HEK293 (cell line): ENCODE measurements around the gene NTSR1.

Experiments used
- SCRT2 ChIP-seq: fragments of 450-650 bp; formaldehyde crosslinking; IDR thresholded peaks from 2 replicates; pipeline ENCODE4 v1.5.1; 2016; ENCODE audit warnings: missing biosample characterization, missing genetic modification characterization
- SETDB1 ChIP-seq: IDR thresholded peaks from one replicate; pipeline ENCODE4 v1.6.1; 2017; ENCODE audit warnings: mild to moderate bottlenecking, low read length, moderate library complexity, mixed read lengths; ENCODE audit not compliant: insufficient read length
- SP2 ChIP-seq: fragments of 450-650 bp; formaldehyde crosslinking; IDR thresholded peaks from 2 replicates; pipeline ENCODE4 v1.5.1; 2016; ENCODE audit warnings: missing biosample characterization, missing genetic modification characterization
- ZBTB21 ChIP-seq: fragments of 450-650 bp; formaldehyde crosslinking; IDR thresholded peaks from 2 replicates; pipeline ENCODE4 v1.5.1; 2017; ENCODE audit warnings: missing biosample characterization, missing genetic modification characterization
- ZNF202 ChIP-seq: fragments of 450-650 bp; formaldehyde crosslinking; IDR thresholded peaks from 2 replicates; pipeline ENCODE4 v1.5.1; 2016; ENCODE audit warnings: missing biosample characterization, missing genetic modification characterization, borderline replicate concordance
- ZNF341 ChIP-seq: fragments of 450-650 bp; formaldehyde crosslinking; IDR thresholded peaks from 2 replicates; pipeline ENCODE4; 2016; ENCODE audit warnings: low read depth, missing biosample characterization, missing genetic modification characterization
- ZNF530 ChIP-seq: fragments of 450-650 bp; formaldehyde crosslinking; IDR thresholded peaks from 2 replicates; pipeline ENCODE4 v1.5.1; 2016; ENCODE audit warnings: low read depth, missing biosample characterization, missing genetic modification characterization
- ZNF571 ChIP-seq: fragments of 450-650 bp; formaldehyde crosslinking; IDR thresholded peaks from 2 replicates; pipeline ENCODE4 v1.5.0; 2017; ENCODE audit warnings: missing biosample characterization, missing genetic modification characterization
- ZNF701 ChIP-seq: fragments of 450-650 bp; formaldehyde crosslinking; IDR thresholded peaks from 2 replicates; pipeline ENCODE4 v1.5.1; 2016; ENCODE audit warnings: missing biosample characterization, missing genetic modification characterization
- ZNF777 ChIP-seq: fragments of 450-650 bp; formaldehyde crosslinking; IDR thresholded peaks from 2 replicates; pipeline ENCODE4 v1.5.1; 2017; ENCODE audit warnings: missing biosample characterization, missing genetic modification characterization, borderline replicate concordance
- TF ChIP-seq, protein P1 (sequence below): fragments of 450-650 bp; formaldehyde crosslinking; IDR thresholded peaks from 2 replicates; pipeline ENCODE4 v1.5.1; 2016; ENCODE audit warnings: missing biosample characterization, missing genetic modification characterization
- TF ChIP-seq, protein P2 (sequence below): fragments of 450-650 bp; formaldehyde crosslinking; IDR thresholded peaks from 2 replicates; pipeline ENCODE4 v1.5.1; 2016; ENCODE audit warnings: missing biosample characterization, missing genetic modification characterization

DNA sequence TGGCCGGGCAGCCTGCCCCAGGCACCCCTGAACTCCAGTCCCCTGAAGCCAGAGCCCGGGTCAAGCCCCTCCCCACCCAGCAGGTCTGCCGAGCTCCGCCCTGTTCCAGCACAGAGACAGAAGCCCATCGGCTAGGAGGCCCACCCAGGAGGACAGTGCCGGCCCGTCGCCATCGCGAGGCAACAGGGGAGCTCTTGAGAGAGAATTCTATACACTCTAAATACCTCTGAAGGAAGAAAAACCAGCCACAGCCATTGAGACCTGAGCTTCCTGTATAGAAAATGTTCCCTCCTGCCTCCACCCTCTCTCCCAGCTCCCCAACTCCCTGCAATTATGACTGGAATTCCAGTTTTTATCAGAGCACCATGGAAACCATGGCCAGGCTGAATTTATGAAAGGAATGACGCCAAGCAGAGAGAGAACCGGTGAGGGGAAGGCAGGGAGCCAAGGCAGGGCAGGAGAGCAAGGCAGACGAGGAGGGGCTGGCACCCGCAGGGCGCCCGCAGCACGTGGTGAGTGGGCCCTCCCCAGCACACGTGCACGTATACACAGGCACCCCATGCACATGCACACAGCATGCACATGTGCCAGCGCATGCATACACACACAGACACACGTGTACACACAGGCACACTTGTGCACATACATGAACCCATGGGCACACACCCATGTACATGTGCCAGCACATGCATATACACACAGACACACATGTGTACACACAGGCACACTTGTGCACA lies 60.1 kb downstream of the NTSR1 start:
- no peak for TF ChIP-seq ZNF571 (tag by site-specific recombination)
- TF ChIP-seq, protein P1, sequence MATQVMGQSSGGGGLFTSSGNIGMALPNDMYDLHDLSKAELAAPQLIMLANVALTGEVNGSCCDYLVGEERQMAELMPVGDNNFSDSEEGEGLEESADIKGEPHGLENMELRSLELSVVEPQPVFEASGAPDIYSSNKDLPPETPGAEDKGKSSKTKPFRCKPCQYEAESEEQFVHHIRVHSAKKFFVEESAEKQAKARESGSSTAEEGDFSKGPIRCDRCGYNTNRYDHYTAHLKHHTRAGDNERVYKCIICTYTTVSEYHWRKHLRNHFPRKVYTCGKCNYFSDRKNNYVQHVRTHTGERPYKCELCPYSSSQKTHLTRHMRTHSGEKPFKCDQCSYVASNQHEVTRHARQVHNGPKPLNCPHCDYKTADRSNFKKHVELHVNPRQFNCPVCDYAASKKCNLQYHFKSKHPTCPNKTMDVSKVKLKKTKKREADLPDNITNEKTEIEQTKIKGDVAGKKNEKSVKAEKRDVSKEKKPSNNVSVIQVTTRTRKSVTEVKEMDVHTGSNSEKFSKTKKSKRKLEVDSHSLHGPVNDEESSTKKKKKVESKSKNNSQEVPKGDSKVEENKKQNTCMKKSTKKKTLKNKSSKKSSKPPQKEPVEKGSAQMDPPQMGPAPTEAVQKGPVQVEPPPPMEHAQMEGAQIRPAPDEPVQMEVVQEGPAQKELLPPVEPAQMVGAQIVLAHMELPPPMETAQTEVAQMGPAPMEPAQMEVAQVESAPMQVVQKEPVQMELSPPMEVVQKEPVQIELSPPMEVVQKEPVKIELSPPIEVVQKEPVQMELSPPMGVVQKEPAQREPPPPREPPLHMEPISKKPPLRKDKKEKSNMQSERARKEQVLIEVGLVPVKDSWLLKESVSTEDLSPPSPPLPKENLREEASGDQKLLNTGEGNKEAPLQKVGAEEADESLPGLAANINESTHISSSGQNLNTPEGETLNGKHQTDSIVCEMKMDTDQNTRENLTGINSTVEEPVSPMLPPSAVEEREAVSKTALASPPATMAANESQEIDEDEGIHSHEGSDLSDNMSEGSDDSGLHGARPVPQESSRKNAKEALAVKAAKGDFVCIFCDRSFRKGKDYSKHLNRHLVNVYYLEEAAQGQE (tag by site-specific recombination), result no peak
- TF ChIP-seq, protein P2, sequence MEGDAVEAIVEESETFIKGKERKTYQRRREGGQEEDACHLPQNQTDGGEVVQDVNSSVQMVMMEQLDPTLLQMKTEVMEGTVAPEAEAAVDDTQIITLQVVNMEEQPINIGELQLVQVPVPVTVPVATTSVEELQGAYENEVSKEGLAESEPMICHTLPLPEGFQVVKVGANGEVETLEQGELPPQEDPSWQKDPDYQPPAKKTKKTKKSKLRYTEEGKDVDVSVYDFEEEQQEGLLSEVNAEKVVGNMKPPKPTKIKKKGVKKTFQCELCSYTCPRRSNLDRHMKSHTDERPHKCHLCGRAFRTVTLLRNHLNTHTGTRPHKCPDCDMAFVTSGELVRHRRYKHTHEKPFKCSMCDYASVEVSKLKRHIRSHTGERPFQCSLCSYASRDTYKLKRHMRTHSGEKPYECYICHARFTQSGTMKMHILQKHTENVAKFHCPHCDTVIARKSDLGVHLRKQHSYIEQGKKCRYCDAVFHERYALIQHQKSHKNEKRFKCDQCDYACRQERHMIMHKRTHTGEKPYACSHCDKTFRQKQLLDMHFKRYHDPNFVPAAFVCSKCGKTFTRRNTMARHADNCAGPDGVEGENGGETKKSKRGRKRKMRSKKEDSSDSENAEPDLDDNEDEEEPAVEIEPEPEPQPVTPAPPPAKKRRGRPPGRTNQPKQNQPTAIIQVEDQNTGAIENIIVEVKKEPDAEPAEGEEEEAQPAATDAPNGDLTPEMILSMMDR (tag by site-specific recombination), result no peak
- no peak for TF ChIP-seq ZNF341 (tag by site-specific recombination)
- no peak for TF ChIP-seq ZBTB21 (tag by site-specific recombination)
- no peak for TF ChIP-seq SP2 (tag by site-specific recombination)
- TF ChIP-seq ZNF202 (tag by site-specific recombination), result no peak
- no peak for TF ChIP-seq SCRT2 (tag by site-specific recombination)
- no peak for TF ChIP-seq SETDB1
- TF ChIP-seq ZNF701 (tag by site-specific recombination), result no peak
- TF ChIP-seq ZNF530 (tag by site-specific recombination), result no peak
- TF ChIP-seq ZNF777 (tag by site-specific recombination), result no peak
